DOHH2 (cell line): Measurements from ENCODE around the gene HHAT.

Source experiments
- CTCF ChIP-seq: fragments of 200-600 bp; sonication (generic); IDR thresholded peaks from one replicate; pipeline ENCODE4 v1.5.1; 2014; ENCODE audit warnings: antibody characterized with exemption, mild to moderate bottlenecking, low read depth, low read length; ENCODE audit not compliant: poor library complexity, severe bottlenecking
- EZH2phosphoT487 ChIP-seq: fragments of 200-600 bp; sonication (generic); IDR thresholded peaks from 2 replicates; pipeline ENCODE4 v1.6.1; 2017; ENCODE audit warnings: borderline replicate concordance, mild to moderate bottlenecking, antibody characterized with exemption, low read length, moderate library complexity, mixed read lengths

GRCh38 chr1:210369425-210369824, 40.7 kb downstream of the HHAT start:
- TF ChIP-seq EZH2phosphoT487: no peak
- no peak for TF ChIP-seq CTCF
